Measurements from ENCODE around the gene HSFY1. TPM values are rescaled to one million over a fixed set of nuclear protein-coding genes. Genes with fewer than 3 reads are reported as not detected.
"Not testable (repeated sequence)": the region's sequence is repeated elsewhere in the genome, so short reads cannot be mapped to it uniquely, and the experiment has no call there.

Gene HSFY1
- not detected in 2 replicates for total RNA-seq (2012; rRNA removed)

GRCh38 chrY:18546420-18546819, at the start of gene HSFY1:
Gene HSFY1 (plus strand): TSS chrY:18546720. CDS start chrY:18546788, 68 bp downstream.
- H3K9ac ChIP-seq (ENCODE audit: low read depth, low read length); H3K4me2 ChIP-seq (ENCODE audit: low read length); H3K36me3 ChIP-seq (ENCODE audit: insufficient read depth, low read length); H3K9me3 ChIP-seq (replicated peaks; ENCODE audit: low read length); H3K4me1 ChIP-seq (ENCODE audit: control insufficient read depth, insufficient read depth, low read length); H3K27me3 ChIP-seq (ENCODE audit: control insufficient read depth, insufficient read depth, low read length); H3K4me3 ChIP-seq (ENCODE audit: low read length): not testable (repeated sequence)

- H3K4me3 ChIP-seq (ENCODE audit: low read length); H3K4me1 ChIP-seq (ENCODE audit: control insufficient read depth, insufficient read depth, low read length); H3K9ac ChIP-seq (ENCODE audit: low read depth, low read length); H3K27me3 ChIP-seq (ENCODE audit: control insufficient read depth, insufficient read depth, low read length); H3K4me2 ChIP-seq (ENCODE audit: low read length); H3K36me3 ChIP-seq (ENCODE audit: insufficient read depth, low read length); H3K9me3 ChIP-seq (replicated peaks; ENCODE audit: low read length): not testable (repeated sequence)
Measured at GRCh38 chrY:18504266-18504665, 42.3 kb upstream of the HSFY1 start.

GRCh38 chrY:18530995-18531655, 15.4 kb upstream of the HSFY1 start:
- not testable (repeated sequence) for H3K9ac ChIP-seq (ENCODE audit: low read depth, low read length); H3K4me3 ChIP-seq (ENCODE audit: low read length); H3K4me1 ChIP-seq (ENCODE audit: control insufficient read depth, insufficient read depth, low read length); H3K36me3 ChIP-seq (ENCODE audit: insufficient read depth, low read length); H3K27me3 ChIP-seq (ENCODE audit: control insufficient read depth, insufficient read depth, low read length); H3K9me3 ChIP-seq (replicated peaks; ENCODE audit: low read length); H3K4me2 ChIP-seq (ENCODE audit: low read length)

GRCh38 chrY:18538952-18539351, 7.6 kb upstream of the HSFY1 start:
- H3K36me3 ChIP-seq (ENCODE audit: insufficient read depth, low read length): not testable (repeated sequence)

GRCh38 chrY:18553132-18553531, 6.6 kb downstream of the HSFY1 start:
- H3K27me3 ChIP-seq (ENCODE audit: control insufficient read depth, insufficient read depth, low read length); H3K9me3 ChIP-seq (replicated peaks; ENCODE audit: low read length); H3K4me3 ChIP-seq (ENCODE audit: low read length); H3K4me1 ChIP-seq (ENCODE audit: control insufficient read depth, insufficient read depth, low read length); H3K4me2 ChIP-seq (ENCODE audit: low read length); H3K9ac ChIP-seq (ENCODE audit: low read depth, low read length); H3K36me3 ChIP-seq (ENCODE audit: insufficient read depth, low read length): not testable (repeated sequence)

More at GRCh38 chrY:18538952-18539351, 7.6 kb upstream of the HSFY1 start:
- not testable (repeated sequence) for H3K9me3 ChIP-seq (replicated peaks; ENCODE audit: low read length); H3K9ac ChIP-seq (ENCODE audit: low read depth, low read length); H3K4me3 ChIP-seq (ENCODE audit: low read length); H3K27me3 ChIP-seq (ENCODE audit: control insufficient read depth, insufficient read depth, low read length); H3K4me1 ChIP-seq (ENCODE audit: control insufficient read depth, insufficient read depth, low read length); H3K4me2 ChIP-seq (ENCODE audit: low read length)

GRCh38 chrY:18565915-18566314, 19.4 kb downstream of the HSFY1 start:
- H3K36me3 ChIP-seq (ENCODE audit: insufficient read depth, low read length); H3K4me2 ChIP-seq (ENCODE audit: low read length); H3K9me3 ChIP-seq (replicated peaks; ENCODE audit: low read length); H3K27me3 ChIP-seq (ENCODE audit: control insufficient read depth, insufficient read depth, low read length); H3K4me3 ChIP-seq (ENCODE audit: low read length); H3K4me1 ChIP-seq (ENCODE audit: control insufficient read depth, insufficient read depth, low read length); H3K9ac ChIP-seq (ENCODE audit: low read depth, low read length): not testable (repeated sequence)

Small RNAs within 50 kb of the gene (small RNA-seq; reads per million reads assigned to genes)
- not detected for gene GPM6BP1
- gene PRYP5: not detected
